HepG2 (cell line): ENCODE results near the gene PFDN1. TPM values are rescaled to one million over a fixed set of nuclear protein-coding genes. Genes with fewer than 3 reads are reported as not detected.

ENCODE experiments used
- GATA4 ChIP-seq: sonication (generic); IDR thresholded peaks from 2 replicates; pipeline ENCODE4 v1.6.1; 2016; ENCODE audit warnings: antibody characterized with exemption, low read depth, borderline replicate concordance
- GTF2F1 ChIP-seq: fragments of 150-350 bp; IDR thresholded peaks from 2 replicates; pipeline ENCODE4 v1.6.1; 2014; ENCODE audit warnings: low read length
- MIXL1 ChIP-seq: IDR thresholded peaks from 2 replicates; pipeline ENCODE4 v1.6.1; 2016
- RELA ChIP-seq: sonication (generic); formaldehyde crosslinking; IDR thresholded peaks from 2 replicates; pipeline ENCODE4 v1.4.0; 2020; ENCODE audit warnings: missing genetic modification reagents
- RNF2 ChIP-seq: fragments of 450-650 bp; conservative IDR thresholded peaks from 2 replicates; pipeline ENCODE4 v1.6.1; 2016; ENCODE audit warnings: low read depth
- SOX6 ChIP-seq, 2 experiments: fragments of 450-650 bp in 1 of 2; sonication (generic) in 1 of 2; formaldehyde crosslinking in 1 of 2; IDR thresholded peaks; 2 replicates each; pipeline versions ENCODE4 v1.4.0 to v1.6.1; 2017 to 2020; ENCODE audit warnings: antibody characterized with exemption in 1 of 2, mild to moderate bottlenecking in 1 of 2, missing genetic modification reagents in 1 of 2
- ZNF10 ChIP-seq: sonication (generic); formaldehyde crosslinking; IDR thresholded peaks from 2 replicates; pipeline ENCODE4 v1.4.0; 2020; ENCODE audit warnings: mild to moderate bottlenecking, low read depth, missing genetic modification reagents, borderline replicate concordance
- ZNF775 ChIP-seq: sonication (generic); formaldehyde crosslinking; IDR thresholded peaks from 2 replicates; pipeline ENCODE4 v1.4.0; 2020; ENCODE audit warnings: missing genetic modification reagents, mild to moderate bottlenecking, moderate library complexity, borderline replicate concordance
- polyA plus RNA-seq, 8 experiments: library from polyadenylated mRNA; depleted of rRNA in 3 of 8; stranded (reverse) in 7 of 8; unstranded in 1 of 8; fragments of >200 nt; fragmentation: Illumina TruSeq in 4 of 8; extraction: Trizol in 4 of 8; gene quantifications; 2 replicates each; pipeline versions ENCODE4 v1.2.1 to v1.2.3, GENCODE V29; 2011 to 2016; ENCODE audit warnings: low read depth in 4 of 8, missing spikeins in 1 of 8, mixed read lengths in 1 of 8; ENCODE audit not compliant: insufficient read depth in 1 of 8
- total RNA-seq, 5 experiments: library from RNA; depleted of rRNA; stranded (reverse); fragments of >200 nt; fragmentation: Illumina TruSeq; extraction: Trizol; gene quantifications; 2 replicates each; pipeline ENCODE4 v1.2.3, GENCODE V29; 2016; ENCODE audit warnings: low read depth in 1 of 5
- TF ChIP-seq, protein P1 (sequence below): sonication (generic); formaldehyde crosslinking; IDR thresholded peaks from 2 replicates; pipeline ENCODE4 v1.5.1; 2020; ENCODE audit warnings: mild to moderate bottlenecking, moderate library complexity, missing genetic modification reagents
- TF ChIP-seq, protein P2 (sequence below): sonication (generic); formaldehyde crosslinking; IDR thresholded peaks from 2 replicates; pipeline ENCODE4 v1.8.1; 2023; ENCODE audit warnings: mild to moderate bottlenecking, missing genetic modification reagents
- TF ChIP-seq, protein P3 (sequence below): sonication (generic); formaldehyde crosslinking; IDR thresholded peaks from 2 replicates; pipeline ENCODE4 v1.5.0; 2020; ENCODE audit warnings: missing genetic modification reagents
- TF ChIP-seq, protein P4 (sequence below): sonication (generic); formaldehyde crosslinking; IDR thresholded peaks from 2 replicates; pipeline ENCODE4 v1.4.0; 2020; ENCODE audit warnings: missing genetic modification reagents
- TF ChIP-seq, protein P5 (sequence below): sonication (generic); formaldehyde crosslinking; IDR thresholded peaks from 2 replicates; pipeline ENCODE4 v1.4.0; 2020; ENCODE audit warnings: missing genetic modification reagents, borderline replicate concordance

PFDN1 gene
- total and polyA plus RNA-seq, 2 of the 13 experiments (the other 11 are each of a cell fraction or from before 2014, with no cell fraction given) = 67.2 to 70.8 TPM

DNA sequence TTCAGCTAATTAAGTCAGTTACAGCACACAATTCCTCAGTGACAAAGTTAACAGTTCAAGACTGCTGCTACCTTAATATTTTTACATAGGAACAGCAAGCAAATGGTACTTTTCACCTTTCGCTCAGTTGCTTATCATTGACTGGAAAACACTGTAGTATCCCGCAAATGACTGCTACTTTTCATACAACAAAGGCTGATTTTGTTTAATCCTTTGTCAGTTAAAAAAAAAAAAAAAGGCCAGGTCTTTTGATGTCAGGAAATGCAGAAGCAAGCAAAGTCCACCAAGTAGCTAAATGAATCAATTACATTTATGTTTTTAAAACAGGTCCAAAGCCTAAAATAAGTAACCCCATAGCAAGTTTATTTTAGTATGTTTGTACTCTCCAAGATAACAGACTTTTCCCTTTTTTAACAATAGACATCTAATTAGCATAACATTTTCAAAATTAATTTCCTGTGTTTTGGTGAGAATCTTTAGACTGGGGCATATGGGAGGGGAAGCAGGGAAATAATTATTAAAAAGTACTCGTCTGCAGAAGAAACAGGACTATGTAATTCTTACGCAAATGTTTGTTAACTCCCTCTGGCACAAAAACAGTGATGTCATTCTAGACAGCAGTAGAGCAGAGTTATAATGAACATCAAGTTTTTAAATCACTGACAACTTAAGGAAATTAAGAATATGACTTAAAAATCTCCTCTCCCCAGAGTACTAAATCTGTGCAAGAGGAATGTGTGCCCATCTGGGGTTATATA lies 9.6 kb downstream of the PFDN1 start (continued):
- TF ChIP-seq, protein P1, sequence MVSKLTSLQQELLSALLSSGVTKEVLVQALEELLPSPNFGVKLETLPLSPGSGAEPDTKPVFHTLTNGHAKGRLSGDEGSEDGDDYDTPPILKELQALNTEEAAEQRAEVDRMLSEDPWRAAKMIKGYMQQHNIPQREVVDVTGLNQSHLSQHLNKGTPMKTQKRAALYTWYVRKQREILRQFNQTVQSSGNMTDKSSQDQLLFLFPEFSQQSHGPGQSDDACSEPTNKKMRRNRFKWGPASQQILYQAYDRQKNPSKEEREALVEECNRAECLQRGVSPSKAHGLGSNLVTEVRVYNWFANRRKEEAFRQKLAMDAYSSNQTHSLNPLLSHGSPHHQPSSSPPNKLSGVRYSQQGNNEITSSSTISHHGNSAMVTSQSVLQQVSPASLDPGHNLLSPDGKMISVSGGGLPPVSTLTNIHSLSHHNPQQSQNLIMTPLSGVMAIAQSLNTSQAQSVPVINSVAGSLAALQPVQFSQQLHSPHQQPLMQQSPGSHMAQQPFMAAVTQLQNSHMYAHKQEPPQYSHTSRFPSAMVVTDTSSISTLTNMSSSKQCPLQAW (CRISPR knock-in tag) = no peak
- TF ChIP-seq, protein P2, sequence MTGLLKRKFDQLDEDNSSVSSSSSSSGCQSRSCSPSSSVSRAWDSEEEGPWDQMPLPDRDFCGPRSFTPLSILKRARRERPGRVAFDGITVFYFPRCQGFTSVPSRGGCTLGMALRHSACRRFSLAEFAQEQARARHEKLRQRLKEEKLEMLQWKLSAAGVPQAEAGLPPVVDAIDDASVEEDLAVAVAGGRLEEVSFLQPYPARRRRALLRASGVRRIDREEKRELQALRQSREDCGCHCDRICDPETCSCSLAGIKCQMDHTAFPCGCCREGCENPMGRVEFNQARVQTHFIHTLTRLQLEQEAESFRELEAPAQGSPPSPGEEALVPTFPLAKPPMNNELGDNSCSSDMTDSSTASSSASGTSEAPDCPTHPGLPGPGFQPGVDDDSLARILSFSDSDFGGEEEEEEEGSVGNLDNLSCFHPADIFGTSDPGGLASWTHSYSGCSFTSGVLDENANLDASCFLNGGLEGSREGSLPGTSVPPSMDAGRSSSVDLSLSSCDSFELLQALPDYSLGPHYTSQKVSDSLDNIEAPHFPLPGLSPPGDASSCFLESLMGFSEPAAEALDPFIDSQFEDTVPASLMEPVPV (CRISPR knock-in tag) = no peak
- TF ChIP-seq RELA (CRISPR knock-in tag) = no peak
- TF ChIP-seq RNF2 = no peak
- TF ChIP-seq ZNF10 (CRISPR knock-in tag) = no peak
- TF ChIP-seq, protein P3, sequence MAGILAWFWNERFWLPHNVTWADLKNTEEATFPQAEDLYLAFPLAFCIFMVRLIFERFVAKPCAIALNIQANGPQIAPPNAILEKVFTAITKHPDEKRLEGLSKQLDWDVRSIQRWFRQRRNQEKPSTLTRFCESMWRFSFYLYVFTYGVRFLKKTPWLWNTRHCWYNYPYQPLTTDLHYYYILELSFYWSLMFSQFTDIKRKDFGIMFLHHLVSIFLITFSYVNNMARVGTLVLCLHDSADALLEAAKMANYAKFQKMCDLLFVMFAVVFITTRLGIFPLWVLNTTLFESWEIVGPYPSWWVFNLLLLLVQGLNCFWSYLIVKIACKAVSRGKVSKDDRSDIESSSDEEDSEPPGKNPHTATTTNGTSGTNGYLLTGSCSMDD (CRISPR knock-in tag) = no peak
- TF ChIP-seq, protein P4, sequence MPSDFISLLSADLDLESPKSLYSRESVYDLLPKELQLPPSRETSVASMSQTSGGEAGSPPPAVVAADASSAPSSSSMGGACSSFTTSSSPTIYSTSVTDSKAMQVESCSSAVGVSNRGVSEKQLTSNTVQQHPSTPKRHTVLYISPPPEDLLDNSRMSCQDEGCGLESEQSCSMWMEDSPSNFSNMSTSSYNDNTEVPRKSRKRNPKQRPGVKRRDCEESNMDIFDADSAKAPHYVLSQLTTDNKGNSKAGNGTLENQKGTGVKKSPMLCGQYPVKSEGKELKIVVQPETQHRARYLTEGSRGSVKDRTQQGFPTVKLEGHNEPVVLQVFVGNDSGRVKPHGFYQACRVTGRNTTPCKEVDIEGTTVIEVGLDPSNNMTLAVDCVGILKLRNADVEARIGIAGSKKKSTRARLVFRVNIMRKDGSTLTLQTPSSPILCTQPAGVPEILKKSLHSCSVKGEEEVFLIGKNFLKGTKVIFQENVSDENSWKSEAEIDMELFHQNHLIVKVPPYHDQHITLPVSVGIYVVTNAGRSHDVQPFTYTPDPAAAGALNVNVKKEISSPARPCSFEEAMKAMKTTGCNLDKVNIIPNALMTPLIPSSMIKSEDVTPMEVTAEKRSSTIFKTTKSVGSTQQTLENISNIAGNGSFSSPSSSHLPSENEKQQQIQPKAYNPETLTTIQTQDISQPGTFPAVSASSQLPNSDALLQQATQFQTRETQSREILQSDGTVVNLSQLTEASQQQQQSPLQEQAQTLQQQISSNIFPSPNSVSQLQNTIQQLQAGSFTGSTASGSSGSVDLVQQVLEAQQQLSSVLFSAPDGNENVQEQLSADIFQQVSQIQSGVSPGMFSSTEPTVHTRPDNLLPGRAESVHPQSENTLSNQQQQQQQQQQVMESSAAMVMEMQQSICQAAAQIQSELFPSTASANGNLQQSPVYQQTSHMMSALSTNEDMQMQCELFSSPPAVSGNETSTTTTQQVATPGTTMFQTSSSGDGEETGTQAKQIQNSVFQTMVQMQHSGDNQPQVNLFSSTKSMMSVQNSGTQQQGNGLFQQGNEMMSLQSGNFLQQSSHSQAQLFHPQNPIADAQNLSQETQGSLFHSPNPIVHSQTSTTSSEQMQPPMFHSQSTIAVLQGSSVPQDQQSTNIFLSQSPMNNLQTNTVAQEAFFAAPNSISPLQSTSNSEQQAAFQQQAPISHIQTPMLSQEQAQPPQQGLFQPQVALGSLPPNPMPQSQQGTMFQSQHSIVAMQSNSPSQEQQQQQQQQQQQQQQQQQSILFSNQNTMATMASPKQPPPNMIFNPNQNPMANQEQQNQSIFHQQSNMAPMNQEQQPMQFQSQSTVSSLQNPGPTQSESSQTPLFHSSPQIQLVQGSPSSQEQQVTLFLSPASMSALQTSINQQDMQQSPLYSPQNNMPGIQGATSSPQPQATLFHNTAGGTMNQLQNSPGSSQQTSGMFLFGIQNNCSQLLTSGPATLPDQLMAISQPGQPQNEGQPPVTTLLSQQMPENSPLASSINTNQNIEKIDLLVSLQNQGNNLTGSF = no peak
- TF ChIP-seq GTF2F1 = no peak
- peak; percentile 29; the same call in 1 of the 2 replicates for TF ChIP-seq GATA4
- peak; percentile 55; the same call in 1 of the 2 replicates for TF ChIP-seq MIXL1
- no peak for TF ChIP-seq ZNF775 (CRISPR knock-in tag)
- TF ChIP-seq SOX6 (IDR thresholded peaks at IDR 0.05) = no peak
- peak; percentile 80 for TF ChIP-seq SOX6 (CRISPR knock-in tag; IDR thresholded peaks at IDR 0.05)
- TF ChIP-seq, protein P5, sequence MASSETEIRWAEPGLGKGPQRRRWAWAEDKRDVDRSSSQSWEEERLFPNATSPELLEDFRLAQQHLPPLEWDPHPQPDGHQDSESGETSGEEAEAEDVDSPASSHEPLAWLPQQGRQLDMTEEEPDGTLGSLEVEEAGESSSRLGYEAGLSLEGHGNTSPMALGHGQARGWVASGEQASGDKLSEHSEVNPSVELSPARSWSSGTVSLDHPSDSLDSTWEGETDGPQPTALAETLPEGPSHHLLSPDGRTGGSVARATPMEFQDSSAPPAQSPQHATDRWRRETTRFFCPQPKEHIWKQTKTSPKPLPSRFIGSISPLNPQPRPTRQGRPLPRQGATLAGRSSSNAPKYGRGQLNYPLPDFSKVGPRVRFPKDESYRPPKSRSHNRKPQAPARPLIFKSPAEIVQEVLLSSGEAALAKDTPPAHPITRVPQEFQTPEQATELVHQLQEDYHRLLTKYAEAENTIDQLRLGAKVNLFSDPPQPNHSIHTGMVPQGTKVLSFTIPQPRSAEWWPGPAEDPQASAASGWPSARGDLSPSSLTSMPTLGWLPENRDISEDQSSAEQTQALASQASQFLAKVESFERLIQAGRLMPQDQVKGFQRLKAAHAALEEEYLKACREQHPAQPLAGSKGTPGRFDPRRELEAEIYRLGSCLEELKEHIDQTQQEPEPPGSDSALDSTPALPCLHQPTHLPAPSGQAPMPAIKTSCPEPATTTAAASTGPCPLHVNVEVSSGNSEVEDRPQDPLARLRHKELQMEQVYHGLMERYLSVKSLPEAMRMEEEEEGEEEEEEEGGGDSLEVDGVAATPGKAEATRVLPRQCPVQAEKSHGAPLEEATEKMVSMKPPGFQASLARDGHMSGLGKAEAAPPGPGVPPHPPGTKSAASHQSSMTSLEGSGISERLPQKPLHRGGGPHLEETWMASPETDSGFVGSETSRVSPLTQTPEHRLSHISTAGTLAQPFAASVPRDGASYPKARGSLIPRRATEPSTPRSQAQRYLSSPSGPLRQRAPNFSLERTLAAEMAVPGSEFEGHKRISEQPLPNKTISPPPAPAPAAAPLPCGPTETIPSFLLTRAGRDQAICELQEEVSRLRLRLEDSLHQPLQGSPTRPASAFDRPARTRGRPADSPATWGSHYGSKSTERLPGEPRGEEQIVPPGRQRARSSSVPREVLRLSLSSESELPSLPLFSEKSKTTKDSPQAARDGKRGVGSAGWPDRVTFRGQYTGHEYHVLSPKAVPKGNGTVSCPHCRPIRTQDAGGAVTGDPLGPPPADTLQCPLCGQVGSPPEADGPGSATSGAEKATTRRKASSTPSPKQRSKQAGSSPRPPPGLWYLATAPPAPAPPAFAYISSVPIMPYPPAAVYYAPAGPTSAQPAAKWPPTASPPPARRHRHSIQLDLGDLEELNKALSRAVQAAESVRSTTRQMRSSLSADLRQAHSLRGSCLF (CRISPR knock-in tag) = no peak
